A172 (cell line): ENCODE measurements around the gene DRD2. TPM values are rescaled to one million over a fixed set of nuclear protein-coding genes. Genes with fewer than 3 reads are reported as not detected.

Source experiments
- DNase-seq: peaks from one replicate; pipeline ENCODE4 v3.0.0-alpha.2; 2015; ENCODE audit warnings: low spot score
- total RNA-seq: library from RNA; depleted of rRNA; stranded (reverse); fragments of >200 nt; shearing (Covaris generic); gene quantifications from 2 replicates; pipeline ENCODE4 v1.2.3, GENCODE V29; 2014

Gene DRD2
- total RNA-seq, 1 experiment from 2014 or later = not detected

GRCh38 chr11:113446112-113446511 lies 29.1 kb downstream of the DRD2 start:
- DNase-seq = no peak

DNA sequence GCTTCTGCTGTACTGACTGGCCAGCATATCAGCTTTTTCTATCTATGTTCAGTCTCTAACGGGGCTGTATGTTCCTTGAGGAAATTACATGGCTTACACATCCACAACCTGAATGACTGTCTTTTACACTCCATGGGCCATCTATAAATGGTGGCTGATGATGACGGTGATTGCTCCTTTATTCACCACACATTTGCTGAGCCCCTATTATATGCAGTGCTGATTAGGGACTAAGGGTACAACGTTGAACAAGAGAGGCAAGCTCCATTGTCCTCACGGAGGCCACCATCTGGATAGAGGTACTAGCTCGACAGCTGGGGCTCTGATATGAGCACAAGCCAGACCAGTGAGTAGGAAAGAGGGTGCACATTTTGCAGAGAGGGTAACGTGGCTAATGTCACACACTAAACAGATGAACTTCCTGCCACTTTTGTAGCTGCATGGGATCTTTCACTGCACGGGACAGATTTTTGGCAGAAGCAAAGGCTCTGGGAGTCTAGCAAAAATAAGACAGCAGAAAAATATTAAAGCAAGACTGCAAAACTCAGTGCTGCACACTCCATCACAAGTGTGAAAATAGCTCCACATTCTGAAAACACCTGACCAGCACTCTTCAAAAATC lies 30.6 kb downstream of the DRD2 start:
- no peak for DNase-seq

- no peak for DNase-seq
Observed at GRCh38 chr11:113440816-113441215, 34.4 kb downstream of the DRD2 start.

GRCh38 chr11:113436672-113437252 lies 38.4 kb downstream of the DRD2 start:
- DNase-seq = no peak

- no peak for DNase-seq
Observed at GRCh38 chr11:113435190-113435968, 39.8 kb downstream of the DRD2 start.

GRCh38 chr11:113431746-113432145 lies 43.5 kb downstream of the DRD2 start:
- no peak for DNase-seq

DNA sequence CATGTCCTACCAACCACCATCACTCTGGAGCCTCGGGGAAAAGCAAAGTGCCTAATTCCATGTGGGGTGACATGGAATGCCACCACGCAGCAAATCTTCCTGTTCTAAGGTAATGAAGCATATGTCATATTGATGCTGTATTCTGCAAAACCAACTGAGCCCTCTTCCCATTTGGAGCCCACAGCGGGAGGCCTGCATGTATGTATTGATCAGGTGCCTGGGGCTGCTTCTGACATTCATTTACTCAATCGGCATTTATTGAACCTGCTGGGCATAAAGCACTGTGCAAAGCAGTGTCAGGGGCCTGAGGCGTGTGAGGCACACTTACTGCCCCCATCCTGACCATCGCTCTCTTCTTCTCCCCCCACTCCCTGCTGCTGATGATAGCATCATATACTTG lies 48.5 kb downstream of the DRD2 start:
- no peak for DNase-seq

GRCh38 chr11:113420808-113421207 lies 54.4 kb downstream of the DRD2 start:
- no peak for DNase-seq

DNA sequence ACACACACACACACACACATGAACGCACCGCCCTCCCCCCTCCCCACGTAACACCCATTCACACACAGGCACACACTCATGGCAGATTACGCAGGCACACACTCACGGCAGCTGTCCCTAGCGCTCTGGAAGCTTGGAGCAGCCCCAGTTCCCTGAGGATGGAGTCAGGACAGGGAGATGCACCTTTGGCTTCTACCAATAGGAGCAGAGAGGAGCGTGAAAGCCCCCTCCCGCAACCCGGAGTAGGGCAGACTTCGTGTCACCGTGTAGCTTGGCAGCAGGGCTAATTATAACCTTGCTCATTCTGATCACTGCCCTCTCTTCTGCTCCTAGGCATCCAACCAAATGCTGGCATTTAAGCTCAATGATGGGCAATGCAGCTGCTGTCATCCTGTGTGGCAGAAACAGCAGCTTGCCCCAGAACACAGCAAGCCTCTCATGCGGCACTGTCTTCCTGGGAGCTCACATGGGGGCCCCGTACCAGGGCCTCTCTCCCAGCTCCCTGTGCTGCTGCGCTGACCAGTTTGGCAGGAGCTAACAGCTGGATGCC lies 55.7 kb downstream of the DRD2 start:
- no peak for DNase-seq

- DNase-seq = no peak
Observed at GRCh38 chr11:113417428-113417827, 57.8 kb downstream of the DRD2 start.

GRCh38 chr11:113415343-113415742 lies 59.9 kb downstream of the DRD2 start:
- no peak for DNase-seq

DNA sequence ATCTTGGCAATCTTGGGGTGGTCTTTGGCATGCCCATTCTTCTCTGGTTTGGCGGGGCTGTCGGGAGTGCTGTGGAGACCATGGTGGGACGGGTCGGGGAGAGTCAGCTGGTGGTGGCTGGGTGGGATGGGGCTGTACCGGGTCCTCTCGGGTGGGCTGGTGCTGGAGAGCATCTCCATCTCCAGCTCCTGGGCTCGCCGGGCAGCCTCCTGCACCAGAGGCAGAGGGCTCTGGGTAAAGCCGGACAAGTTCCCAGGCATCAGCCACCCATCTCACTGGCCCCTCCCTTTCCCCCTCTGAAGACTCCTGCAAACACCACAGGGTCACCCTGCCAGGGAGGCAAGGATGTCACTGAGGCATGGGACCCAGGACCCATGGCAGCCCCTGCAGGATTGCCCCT lies 62.5 kb downstream of the DRD2 start:
- no peak for DNase-seq

- no peak for DNase-seq
Observed at GRCh38 chr11:113411536-113411935, 63.7 kb downstream of the DRD2 start.

DNA sequence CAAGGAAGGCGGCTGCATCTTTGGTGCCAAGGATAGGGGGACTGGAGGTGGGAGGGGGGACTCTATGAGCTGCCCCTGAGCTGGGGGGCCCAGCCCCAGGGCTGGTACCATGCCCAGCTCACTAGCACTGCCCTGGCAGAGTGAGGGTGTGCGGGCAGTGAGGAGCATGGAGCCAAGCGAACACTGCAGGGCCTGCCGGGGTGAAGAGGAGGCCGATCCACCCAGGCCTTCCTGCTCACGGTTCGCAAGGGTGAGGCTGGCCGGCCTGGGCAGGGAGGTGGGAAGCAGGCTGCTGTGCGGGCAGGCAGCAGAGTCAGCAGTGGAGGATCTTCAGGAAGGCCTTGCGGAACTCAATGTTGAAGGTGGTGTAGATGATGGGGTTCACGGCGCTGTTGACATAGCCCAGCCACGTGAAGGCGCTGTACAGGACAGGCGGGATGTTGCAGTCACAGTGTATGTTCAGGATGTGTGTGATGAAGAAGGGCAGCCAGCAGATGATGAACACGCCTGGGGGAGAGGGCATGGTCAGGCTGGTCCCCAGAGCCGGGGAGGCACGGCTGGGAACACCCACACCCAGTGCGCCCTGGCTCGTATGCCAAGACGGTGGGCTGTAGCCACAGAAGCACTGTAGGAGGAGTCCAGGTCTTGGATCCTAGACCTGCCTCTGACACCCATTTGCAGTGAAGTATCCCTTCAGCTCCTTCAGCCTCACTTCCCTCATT lies 64.6 kb downstream of the DRD2 start:
- no peak for DNase-seq

GRCh38 chr11:113409526-113409925 lies 65.7 kb downstream of the DRD2 start:
- DNase-seq = no peak

DNA sequence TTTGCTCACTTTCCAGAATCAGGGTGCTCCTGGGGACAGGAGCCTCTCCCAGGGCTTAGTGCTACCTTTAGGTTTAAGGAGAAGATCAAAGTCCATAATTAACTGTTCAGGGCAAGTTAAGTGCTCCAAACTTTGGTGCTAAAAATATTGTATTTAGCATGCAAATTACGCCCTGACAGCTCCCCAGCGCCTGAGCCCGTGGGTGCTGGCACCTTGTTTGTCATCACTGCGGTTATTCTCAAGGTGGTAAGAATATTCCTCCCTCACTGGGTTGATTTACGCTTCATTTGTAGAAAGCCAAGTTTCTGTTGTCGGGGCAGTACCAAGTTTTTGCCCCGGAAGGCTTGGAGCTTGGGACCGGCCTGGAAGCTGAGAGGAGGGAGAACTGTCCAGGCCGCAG lies 66.3 kb downstream of the DRD2 start:
- no peak for DNase-seq

DNA sequence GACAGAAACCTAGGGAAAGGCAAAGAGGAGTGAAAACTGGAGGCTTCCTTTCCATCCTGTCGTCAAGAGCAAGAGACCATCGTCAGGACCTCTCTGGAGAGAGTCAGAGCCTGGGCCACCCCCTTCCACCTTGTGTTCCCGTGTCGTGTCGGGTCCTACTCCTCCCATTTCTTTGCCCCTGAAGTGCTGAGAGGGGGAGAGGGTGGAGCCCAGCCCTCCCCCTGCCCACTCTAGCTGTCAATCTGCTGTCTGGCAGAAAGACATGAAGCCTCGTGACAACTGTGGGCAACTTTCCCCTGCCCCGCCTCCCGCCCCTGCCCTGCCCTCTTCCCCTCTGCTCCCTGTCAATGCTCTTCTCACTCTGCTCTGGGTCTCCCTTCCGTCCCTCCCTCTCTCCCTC lies 67.0 kb downstream of the DRD2 start:
- DNase-seq = no peak

- no peak for DNase-seq
Observed at GRCh38 chr11:113407163-113407562, 68.0 kb downstream of the DRD2 start.

GRCh38 chr11:113405724-113406478 lies 69.3 kb downstream of the DRD2 start:
- DNase-seq = no peak

DNA sequence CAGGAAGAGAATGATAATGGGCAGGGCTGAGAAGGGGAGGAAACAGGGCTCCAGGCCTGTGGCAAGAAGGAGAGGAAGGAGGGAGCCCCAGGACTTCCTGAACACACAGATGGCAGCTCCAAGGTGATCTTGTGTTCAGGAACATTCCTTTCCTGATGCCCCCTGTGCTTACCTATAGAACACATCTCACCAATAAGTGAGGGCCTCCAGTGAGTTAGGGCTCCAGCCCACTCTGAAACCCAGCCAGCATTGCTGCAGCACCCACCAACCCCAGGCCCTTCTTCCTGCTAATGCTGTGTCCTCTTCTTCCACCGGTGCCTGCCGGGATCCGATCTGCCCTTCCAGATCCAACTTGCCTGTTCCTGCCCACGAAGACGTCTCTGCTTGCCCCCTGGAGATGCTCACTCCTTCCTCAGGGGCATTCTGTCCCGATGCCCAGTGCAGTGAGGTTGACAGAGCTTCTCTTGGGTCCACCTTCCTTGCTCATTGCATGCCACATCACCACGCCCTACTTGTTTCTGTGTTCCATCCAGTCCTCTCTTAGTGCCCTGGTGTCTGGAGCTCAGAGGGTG lies 70.3 kb downstream of the DRD2 start:
- DNase-seq = no peak

- DNase-seq = peak; percentile 81
Observed at GRCh38 chr11:113401718-113402117, 73.5 kb downstream of the DRD2 start.
